ENCODE data around the gene MOGAT2.

- TF ChIP-seq FOXM1 (IDR thresholded peaks at IDR 0.05; ENCODE audit: low read depth) (no peak), CTCF (IDR thresholded peaks at IDR 0.05) (no peak), TCF12 (IDR thresholded peaks at IDR 0.05) (no peak), USF1 (IDR thresholded peaks at IDR 0.05; ENCODE audit: borderline replicate concordance, low read depth) (no peak), RFX5 (IDR thresholded peaks at IDR 0.05; ENCODE audit: low read length) (no peak), EP300 (IDR thresholded peaks at IDR 0.05; ENCODE audit: borderline replicate concordance in 1 of 2, low read depth in 1 of 2, low read length in 1 of 2) (no peak), EZH2phosphoT487 (IDR thresholded peaks at IDR 0.05; ENCODE audit: borderline replicate concordance, low read depth) (no peak), YY1 (IDR thresholded peaks at IDR 0.05; ENCODE audit: low read depth) (no peak), SMC3 (IDR thresholded peaks at IDR 0.05; ENCODE audit: low read depth, low read length) (no peak)
- TF ChIP-seq, protein P1, sequence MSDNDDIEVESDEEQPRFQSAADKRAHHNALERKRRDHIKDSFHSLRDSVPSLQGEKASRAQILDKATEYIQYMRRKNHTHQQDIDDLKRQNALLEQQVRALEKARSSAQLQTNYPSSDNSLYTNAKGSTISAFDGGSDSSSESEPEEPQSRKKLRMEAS (IDR thresholded peaks at IDR 0.05; ENCODE audit: low read depth) = no peak
Measured at GRCh38 chr11:75773595-75774353, 56.1 kb downstream of the MOGAT2 start.

All from SK-N-SH (cell line).